HepG2 (cell line): ENCODE data around the gene C2. TPM values are rescaled to one million over a fixed set of nuclear protein-coding genes. Genes with fewer than 3 reads are reported as not detected.

ENCODE experiments used
- ATAC-seq: fragments of 200-7000 bp; cut with Tn5 transposase; 3 replicates; pipeline ENCODE4 v1.9.1; 2020; ENCODE audit warnings: mild to moderate bottlenecking, moderate library complexity
- BruUV-seq: library from RNA; stranded (reverse); fragments of 400-500 nt; replicated peaks from 2 replicates; lab custom pipeline; 2021; lab: Mats Ljungman, UMichigan
- CTCF ChIA-PET: fragments of 300-600 bp; formaldehyde crosslinking; extraction: SDS; loops from one replicate; lab custom pipeline; 2021; ENCODE audit warnings: low total read pairs, inconsistent platforms, low intra/inter-chr PET ratio; lab: Yijun Ruan, JAX
- POLR2A ChIA-PET: fragments of 350-600 bp; sonication (Branson Sonifier 250); formaldehyde crosslinking; loops from one replicate; lab custom pipeline; 2020; ENCODE audit warnings: antibody characterized with exemption, inconsistent platforms; lab: Yijun Ruan, JAX
- DNase-seq: peaks from one replicate; pipeline ENCODE4 v3.0.0-alpha.2; 2015; ENCODE audit warnings: low spot score
- FAIRE-seq: peaks from 3 replicates; lab custom pipeline; 2011; peaks lifted over from hg19 to GRCh38; lab: Jason Lieb, UNC
- H2AFZ ChIP-seq: one replicate; pipeline ENCODE4 v1.6.1; 2011; ENCODE audit warnings: low read length, inconsistent platforms
- H3K27ac ChIP-seq: fragments of 300-600 bp; 3 replicates; pipeline ENCODE4 v1.8.0; 2011; ENCODE audit warnings: mixed run types, mild to moderate bottlenecking, mixed read lengths, low read length, inconsistent platforms; ENCODE audit not compliant: insufficient read depth; ENCODE audit errors: extremely low read length
- H3K27me3 ChIP-seq, 2 experiments: fragments of 200-600 bp in 1 of 2; 2 replicates in 1 of 2; 3 replicates in 1 of 2; pipeline versions ENCODE4 v1.6.0 to v1.8.0; 2011; ENCODE audit warnings: low read length in 2 of 2, mild to moderate bottlenecking in 2 of 2, moderate library complexity in 2 of 2, inconsistent platforms in 1 of 2; ENCODE audit not compliant: insufficient read depth in 2 of 2, control insufficient read depth in 1 of 2
- H3K36me3 ChIP-seq, 2 experiments: fragments of 200-600 bp in 1 of 2; replicated peaks in 1 of 2; 2 replicates in 1 of 2; 3 replicates in 1 of 2; pipeline versions ENCODE4 v1.5.1 to v1.8.0; 2011; ENCODE audit warnings: low read length in 2 of 2, inconsistent platforms in 1 of 2; ENCODE audit not compliant: insufficient read depth in 2 of 2, control insufficient read depth in 1 of 2
- H3K4me1 ChIP-seq: 2 replicates; pipeline ENCODE4 v1.5.1; 2012; ENCODE audit warnings: low read length, inconsistent platforms; ENCODE audit not compliant: insufficient read depth
- H3K4me2 ChIP-seq: 2 replicates; pipeline ENCODE4 v1.6.0; 2011; ENCODE audit warnings: low read depth, low read length, inconsistent platforms
- H3K4me3 ChIP-seq, 3 experiments: fragments of 200-600 bp in 1 of 3; sonication (generic), shearing (Covaris generic) in 1 of 3; replicated peaks in 1 of 3; 2 replicates each; pipeline ENCODE4 v1.5.1; 2011 to 2016; ENCODE audit warnings: low read length in 3 of 3, inconsistent platforms in 2 of 3, low read depth in 2 of 3, mild to moderate bottlenecking in 2 of 3, control low read depth in 1 of 3, mixed read lengths in 1 of 3; ENCODE audit not compliant: insufficient read depth in 1 of 3
- H3K79me2 ChIP-seq: one replicate; pipeline ENCODE4 v1.6.1; 2011; ENCODE audit warnings: low read length, inconsistent platforms; ENCODE audit not compliant: insufficient read depth
- H3K9ac ChIP-seq: 2 replicates; pipeline ENCODE4 v1.6.0; 2011; ENCODE audit warnings: mild to moderate bottlenecking, low read depth, low read length, inconsistent platforms; ENCODE audit not compliant: insufficient read depth
- H3K9me3 ChIP-seq: 2 replicates; pipeline ENCODE4 v1.5.1; 2012; ENCODE audit warnings: mild to moderate bottlenecking, low read length
- H4K20me1 ChIP-seq: 2 replicates; pipeline ENCODE4 v1.6.0; 2011; ENCODE audit warnings: inconsistent platforms, mild to moderate bottlenecking, low read length, moderate library complexity; ENCODE audit not compliant: insufficient read depth
- BORCS8-MEF2B ChIP-seq: sonication (generic); formaldehyde crosslinking; IDR thresholded peaks from 2 replicates; pipeline ENCODE4 v1.8.0; 2022; ENCODE audit warnings: mild to moderate bottlenecking, missing genetic modification reagents
- FOXJ3 ChIP-seq: sonication (generic); formaldehyde crosslinking; IDR thresholded peaks from 2 replicates; pipeline ENCODE4 v1.4.0; 2020; ENCODE audit warnings: missing genetic modification reagents, mild to moderate bottlenecking, borderline replicate concordance
- MYNN ChIP-seq: sonication (generic); formaldehyde crosslinking; IDR thresholded peaks from 2 replicates; pipeline ENCODE4 v1.4.0; 2020; ENCODE audit warnings: mild to moderate bottlenecking, low read depth, missing genetic modification reagents
- NCOA2 ChIP-seq: sonication (generic); formaldehyde crosslinking; IDR thresholded peaks from 2 replicates; pipeline ENCODE4 v1.8.0; 2022; ENCODE audit warnings: inconsistent platforms
- PAWR ChIP-seq: sonication (generic); formaldehyde crosslinking; IDR thresholded peaks from 2 replicates; pipeline ENCODE4 v1.4.0; 2020; ENCODE audit warnings: missing genetic modification reagents, mild to moderate bottlenecking, borderline replicate concordance
- POLR2AphosphoS2 ChIP-seq: IDR thresholded peaks from 2 replicates; pipeline ENCODE4 v1.6.1; 2011; ENCODE audit warnings: low read depth, low read length, improper control_type of control experiment
- RAD21 ChIP-seq: fragments of 450-650 bp; formaldehyde crosslinking; IDR thresholded peaks from 2 replicates; pipeline ENCODE4 v1.5.0; 2020; ENCODE audit warnings: mild to moderate bottlenecking
- RBFOX2 ChIP-seq: fragments of 200-400 bp; formaldehyde crosslinking; IDR thresholded peaks from 2 replicates; pipeline ENCODE4 v1.6.1; 2017; ENCODE audit warnings: low read depth, mild to moderate bottlenecking, low read length
- SPEN ChIP-seq: sonication (generic); formaldehyde crosslinking; IDR thresholded peaks from 2 replicates; pipeline ENCODE4 v1.5.1; 2020; ENCODE audit warnings: low read depth, mild to moderate bottlenecking, missing genetic modification reagents
- SUZ12 ChIP-seq: fragments of 150-350 bp; IDR thresholded peaks from 2 replicates; pipeline ENCODE4 v1.6.1; 2014; ENCODE audit warnings: low read depth, low read length
- SYNCRIP ChIP-seq: fragments of 200-400 bp; formaldehyde crosslinking; IDR thresholded peaks from 2 replicates; pipeline ENCODE4 v1.6.1; 2018; ENCODE audit warnings: mild to moderate bottlenecking, low read depth, low read length; ENCODE audit not compliant: insufficient read depth
- TGIF2 ChIP-seq: IDR thresholded peaks from 2 replicates; pipeline ENCODE4 v1.6.1; 2016; ENCODE audit warnings: control low read depth, missing compliant biosample characterization
- ZNF260 ChIP-seq: sonication (generic); formaldehyde crosslinking; IDR thresholded peaks from 2 replicates; pipeline ENCODE4 v1.4.0; 2020; ENCODE audit warnings: missing genetic modification reagents, low read depth, mild to moderate bottlenecking, borderline replicate concordance
- ZNF335 ChIP-seq: sonication (generic); formaldehyde crosslinking; IDR thresholded peaks from 2 replicates; pipeline ENCODE4 v1.4.0; 2020; ENCODE audit warnings: missing genetic modification reagents
- ZNF414 ChIP-seq: sonication (generic); formaldehyde crosslinking; IDR thresholded peaks from 2 replicates; pipeline ENCODE4 v1.5.0; 2020; ENCODE audit warnings: missing genetic modification reagents
- ZNF432 ChIP-seq: sonication (generic); formaldehyde crosslinking; IDR thresholded peaks from 2 replicates; pipeline ENCODE4 v1.5.0; 2020; ENCODE audit warnings: missing genetic modification reagents, mild to moderate bottlenecking, borderline replicate concordance
- ZNF75D ChIP-seq: sonication (generic); formaldehyde crosslinking; IDR thresholded peaks from 2 replicates; pipeline ENCODE4 v1.8.1; 2023; ENCODE audit warnings: missing genetic modification reagents, mild to moderate bottlenecking, borderline replicate concordance
- whole genome bisulfite sequencing: methylation state at CpG from one replicate; pipeline ENCODE4 v1.1.6; 2017; ENCODE audit warnings: low lambda C conversion rate; 5-methylcytosine and 5-hydroxymethylcytosine counted together
- in situ Hi-C: cut with HindIII; loops from 2 replicates; pipeline ENCODE4 v1.10.0; 2017; ENCODE audit warnings: low pct_unique_long_range_greater_than_20kb; ENCODE audit not compliant: extremely low pct_ligation_motif_present
- intact Hi-C: fragments of 100-400 bp; cut with micrococcal nuclease; formaldehyde crosslinking; loops from one replicate; pipeline ENCODE4 v1.10.0; 2022; ENCODE audit not compliant: unreplicated experiment
- polyA plus RNA-seq, 8 experiments: library from polyadenylated mRNA; depleted of rRNA in 3 of 8; stranded (reverse) in 7 of 8; unstranded in 1 of 8; fragments of >200 nt; fragmentation: Illumina TruSeq in 4 of 8; extraction: Trizol in 4 of 8; gene quantifications; 2 replicates each; pipeline versions ENCODE4 v1.2.1 to v1.2.3, GENCODE V29; 2011 to 2016; ENCODE audit warnings: low read depth in 4 of 8, missing spikeins in 1 of 8, mixed read lengths in 1 of 8; ENCODE audit not compliant: insufficient read depth in 1 of 8
- total RNA-seq, 5 experiments: library from RNA; depleted of rRNA; stranded (reverse); fragments of >200 nt; fragmentation: Illumina TruSeq; extraction: Trizol; gene quantifications; 2 replicates each; pipeline ENCODE4 v1.2.3, GENCODE V29; 2016; ENCODE audit warnings: low read depth in 1 of 5

Gene C2
- total and polyA plus RNA-seq, 2 of the 13 experiments (the other 11 are each of a cell fraction or from before 2014, with no cell fraction given): 165 to 307 TPM

GRCh38 chr6:31889331-31889972, 38.1 kb upstream of the C2 start:
- H3K4me1 ChIP-seq: no peaks in the 10 kb centered on the region
- in situ Hi-C loops (no loop called here), intact Hi-C loops (no loop called here)
- H3K27me3 ChIP-seq: no peaks in the 10 kb centered on the region
- peaks cover 54 to 86% of the 10 kb centered on the region in 2 experiments for H3K36me3 ChIP-seq
- H2AFZ ChIP-seq: no peak overlapping the region
- H3K79me2 ChIP-seq: no peaks in the 10 kb centered on the region
- POLR2A ChIA-PET: interaction anchor here (1.3 to 2.1 kb wide), 3 partner anchors 27 to 62 kb away, joined by 4 to 5 read pairs (median 4); partner anchors contain the start of genes HSPA1B and NEU1
- CTCF ChIA-PET: interaction anchor here (1.1 to 1.7 kb wide), 3 partner anchors 48 to 116 kb away, joined by 3 to 6 read pairs (median 3); no protein-coding TSS in a partner anchor
- FAIRE-seq: no peak
- no peak overlapping the region for H3K4me3 ChIP-seq
- no peaks in the 10 kb centered on the region for H4K20me1 ChIP-seq
- H3K4me2 ChIP-seq: no peak overlapping the region
- no peaks in the 10 kb centered on the region for H3K9me3 ChIP-seq
- DNase-seq: no peak
- H3K9ac ChIP-seq: no peak overlapping the region
- TF ChIP-seq ZNF335 (no peak), RBFOX2 (0 out of 2 replicates have a peak, but pooled peaks have one; percentile 9), POLR2AphosphoS2 (no peak), TGIF2 (CRISPR knock-in tag) (no peak), NCOA2 (CRISPR knock-in tag) (no peak)
- no peak for ATAC-seq
- H3K27ac ChIP-seq: no peak overlapping the region
- WGBS: 98% methylated on average over 3 of the region's 3 CpGs
- no TSS peak for BruUV-seq

- TF ChIP-seq SUZ12 (no peak), RAD21 (no peak), PAWR (CRISPR knock-in tag) (no peak), ZNF260 (CRISPR knock-in tag) (no peak), BORCS8-MEF2B (CRISPR knock-in tag) (no peak), SPEN (no peak), SYNCRIP (no peak), FOXJ3 (CRISPR knock-in tag) (no peak), MYNN (CRISPR knock-in tag) (no peak), ZNF414 (no peak), ZNF432 (CRISPR knock-in tag) (no peak), ZNF75D (CRISPR knock-in tag) (no peak)
- Histone ChIP-seq H3K9ac (no peak overlapping the region), H2AFZ (no peak overlapping the region), H3K4me1 (peaks cover 15% of the 10 kb centered on the region), H3K79me2 (peaks cover 12% of the 10 kb centered on the region), H3K4me3 (no peak overlapping the region), H3K27me3 (peaks cover 0 to 2% of the 10 kb centered on the region in 2 experiments; a peak in 1 of 5 replicates), H3K36me3 (peaks cover 41 to 62% of the 10 kb centered on the region in 2 experiments), H3K9me3 (no peaks in the 10 kb centered on the region), H3K4me2 (no peak overlapping the region), H3K27ac (no peak overlapping the region), H4K20me1 (no peaks in the 10 kb centered on the region)
- FAIRE-seq (no peak), DNase-seq (no peak), ATAC-seq (no peak)
- ChIA-PET POLR2A (no interaction called here), CTCF (no interaction called here)
- intact Hi-C loops: no loop called here
- no TSS peak for BruUV-seq
- in situ Hi-C loops: no loop called here
- 98% methylated on average over 6 of the region's 6 CpGs for WGBS
These were observed 34.7 kb upstream of the C2 start for GRCh38 chr6:31892821-31893220.
